NCI-H1092 treated with DMSO at 0.1 percent for 48 hours (cell line): ENCODE results near the gene ANKRD13D.
A peak's percentile ranks its signal among the peaks of the same experiment; 100 is the strongest.

Source experiments
- DNase-seq: peaks from one replicate; lab custom pipeline; 2025; lab: John Stamatoyannopoulos, UW

The ANKRD13D gene

GRCh38 chr11:67261946-67262681 lies 27.0 kb upstream of the ANKRD13D start:
- no peak for DNase-seq

DNA sequence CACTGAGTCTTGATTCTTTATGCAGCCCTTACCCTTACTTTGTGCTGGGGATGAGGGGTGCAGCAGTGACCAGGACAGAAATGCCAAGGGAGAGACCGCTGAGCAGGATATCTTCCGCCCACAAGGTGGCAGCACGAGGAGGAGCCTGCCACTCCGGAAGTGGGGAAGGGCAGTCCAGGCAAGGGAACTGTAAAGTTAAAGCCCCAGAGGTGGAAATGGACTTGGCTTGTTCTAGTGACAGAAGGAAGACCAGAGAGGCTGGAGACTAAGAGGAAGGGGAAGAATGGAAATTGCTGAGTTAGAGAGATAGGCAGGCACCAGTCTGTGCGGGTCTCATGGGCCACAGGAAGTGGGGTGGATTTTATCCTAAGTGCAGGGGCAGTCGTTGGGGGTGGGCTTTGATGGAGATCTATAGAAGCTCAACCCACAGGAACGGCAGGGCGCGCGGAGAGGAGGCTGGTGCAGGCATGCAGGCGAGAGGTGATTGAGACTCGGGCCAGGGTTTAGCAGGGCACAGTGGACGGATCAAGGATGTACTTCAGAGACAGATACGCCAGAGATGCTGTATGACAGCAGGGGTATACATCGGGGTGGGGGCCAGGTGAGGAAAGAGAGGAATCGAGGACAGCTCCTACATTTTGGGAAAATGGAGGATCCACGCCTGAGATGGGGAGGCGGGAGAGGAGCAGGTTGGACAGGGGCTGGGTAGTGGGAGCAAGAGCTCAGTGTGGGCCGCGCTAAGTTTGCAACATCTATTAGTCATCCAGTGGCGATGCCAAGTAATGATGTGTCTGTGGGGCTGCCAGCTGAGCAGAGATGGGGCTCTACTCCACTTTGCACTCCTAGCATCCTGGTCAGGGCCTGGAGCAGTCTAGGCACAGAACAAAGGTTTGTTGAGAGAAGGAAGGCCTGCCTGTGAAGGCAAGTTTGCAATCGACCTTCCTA lies 26.1 kb upstream of the ANKRD13D start:
- peak; percentile 76 for DNase-seq

GRCh38 chr11:67264260-67264659 lies 24.8 kb upstream of the ANKRD13D start:
- no peak for DNase-seq

GRCh38 chr11:67264877-67265632 lies 24.0 kb upstream of the ANKRD13D start:
- no peak for DNase-seq

DNA sequence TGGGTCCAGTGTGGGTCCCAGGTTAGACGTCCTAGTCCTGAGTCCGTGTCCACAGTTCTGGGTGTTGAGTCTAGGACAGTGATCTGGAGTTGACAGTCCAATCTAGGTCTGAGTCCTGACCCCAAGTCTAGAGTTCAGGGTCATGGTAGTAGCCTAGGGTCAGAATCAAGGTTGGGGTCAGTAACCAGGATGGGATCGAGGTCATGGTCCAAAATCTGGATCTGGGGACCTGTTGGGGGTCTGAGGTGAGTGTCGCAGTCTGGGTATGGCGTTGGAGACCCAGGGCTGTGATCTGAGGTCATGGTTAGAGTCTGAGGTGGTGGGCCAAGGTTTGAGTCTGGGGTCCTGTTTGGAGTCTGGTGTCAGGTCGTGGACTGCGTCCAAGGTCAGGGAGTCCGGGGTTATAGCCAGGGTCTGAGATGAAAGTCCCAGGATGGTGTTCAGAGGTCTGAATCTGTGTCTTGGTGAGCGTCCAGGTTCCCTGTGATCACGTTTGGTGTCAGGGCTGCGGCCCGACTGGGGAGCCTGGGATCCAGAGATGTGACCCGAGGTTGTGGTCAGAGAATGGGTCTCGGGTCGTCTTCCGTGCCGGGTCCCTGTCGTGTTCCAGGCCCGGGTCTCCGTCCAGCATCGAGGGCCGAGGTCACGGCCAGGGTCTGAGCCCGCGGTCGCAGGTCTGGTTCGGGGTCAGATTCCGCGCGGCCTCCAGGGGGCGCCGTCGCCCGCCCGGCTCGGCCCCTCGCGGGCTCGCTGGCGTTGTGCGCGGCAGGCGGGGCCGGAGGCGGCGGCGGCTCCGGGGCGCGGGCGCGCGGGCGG lies 23.3 kb upstream of the ANKRD13D start:
- peak; percentile 62 for DNase-seq

GRCh38 chr11:67266449-67267187 lies 22.5 kb upstream of the ANKRD13D start, which contains the start of gene GRK2:
Gene GRK2 (plus strand): TSS chr11:67266473. CDS start chr11:67266700, 227 bp downstream.
- peak; percentile 54 for DNase-seq

DNA sequence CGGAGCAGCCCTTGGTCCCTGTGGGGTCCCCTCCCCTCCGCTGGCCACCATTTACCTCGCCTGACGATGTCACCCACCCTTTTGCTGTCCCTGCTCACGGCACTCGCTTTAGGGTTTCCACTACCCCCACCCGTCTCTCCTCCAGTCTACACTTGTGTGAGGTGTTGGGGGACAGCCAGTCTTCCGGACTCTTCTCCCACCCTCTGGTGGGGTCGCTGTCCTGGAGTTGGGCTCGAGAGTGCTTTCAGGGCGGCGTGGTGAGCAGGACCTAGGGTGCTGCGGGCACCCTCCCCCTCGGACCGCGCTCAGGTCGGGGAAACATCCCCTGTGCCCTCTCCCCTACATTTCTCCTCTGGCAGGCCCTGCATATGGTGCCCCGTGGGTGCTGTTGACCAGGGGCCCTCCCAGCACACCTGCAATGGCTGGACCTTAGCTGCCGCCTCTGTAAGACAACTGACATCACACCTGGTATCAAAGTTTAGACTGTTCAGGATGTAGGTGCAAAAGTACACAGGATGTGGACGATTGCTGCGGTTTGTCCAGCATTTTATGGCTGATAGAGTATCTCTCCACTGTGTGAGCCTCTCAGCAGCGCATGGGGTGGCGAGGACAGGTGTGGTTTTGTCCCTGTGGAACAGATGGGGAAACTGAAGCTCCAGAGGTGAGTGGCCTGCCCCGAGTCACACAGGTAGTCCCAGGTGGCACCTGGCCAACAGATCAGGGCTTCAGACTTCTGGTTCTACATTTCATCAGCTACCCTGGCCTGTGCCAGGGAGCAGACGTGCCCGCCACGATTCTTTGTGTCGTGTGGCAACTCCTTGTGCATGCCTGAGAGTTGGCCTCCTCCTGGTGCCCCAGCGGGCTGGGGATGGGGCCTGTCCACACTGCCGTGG lies 21.7 kb upstream of the ANKRD13D start:
- no peak for DNase-seq

DNA sequence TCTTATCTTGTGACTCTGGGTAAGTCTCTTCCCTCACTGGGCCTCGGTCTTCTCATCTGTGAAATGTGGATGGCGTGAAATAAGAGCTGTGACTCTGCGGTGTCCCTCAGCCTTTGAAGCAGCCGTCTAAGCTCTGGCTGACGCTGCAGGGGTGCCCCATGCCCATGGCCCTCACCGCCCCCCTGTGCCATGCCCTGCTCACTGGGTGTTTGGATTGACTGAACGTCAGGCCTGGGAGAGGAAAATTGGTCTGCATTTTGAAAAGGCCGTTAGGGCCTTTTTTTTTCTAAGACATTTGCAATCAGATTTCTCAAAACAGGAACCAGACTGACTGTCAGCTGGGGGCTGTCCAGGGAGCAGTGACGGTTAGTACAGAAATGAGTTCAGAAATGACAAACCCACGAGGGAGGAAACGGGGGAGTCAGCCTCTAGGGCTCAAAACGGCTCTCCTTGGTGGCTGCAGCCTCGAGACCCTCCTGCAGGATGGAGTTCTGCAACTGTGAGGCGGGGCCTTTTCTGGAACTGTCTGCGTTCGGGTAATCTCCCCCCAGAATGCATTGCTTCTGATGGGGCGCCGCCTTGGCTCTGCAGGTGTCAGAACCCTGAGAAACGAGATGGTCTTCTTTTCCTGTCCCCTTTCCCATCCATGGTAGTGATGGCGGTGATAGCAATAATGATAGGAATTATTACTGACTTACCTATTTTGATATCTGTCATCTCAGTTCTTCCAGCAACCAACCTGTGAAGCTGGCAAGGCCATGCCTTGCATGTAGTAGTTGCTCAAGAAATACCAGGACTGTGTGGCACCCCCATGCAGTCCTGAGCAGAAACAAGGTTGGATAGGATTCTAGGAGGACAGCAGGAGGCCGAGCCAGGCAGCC lies 20.8 kb upstream of the ANKRD13D start:
- no peak for DNase-seq

DNA sequence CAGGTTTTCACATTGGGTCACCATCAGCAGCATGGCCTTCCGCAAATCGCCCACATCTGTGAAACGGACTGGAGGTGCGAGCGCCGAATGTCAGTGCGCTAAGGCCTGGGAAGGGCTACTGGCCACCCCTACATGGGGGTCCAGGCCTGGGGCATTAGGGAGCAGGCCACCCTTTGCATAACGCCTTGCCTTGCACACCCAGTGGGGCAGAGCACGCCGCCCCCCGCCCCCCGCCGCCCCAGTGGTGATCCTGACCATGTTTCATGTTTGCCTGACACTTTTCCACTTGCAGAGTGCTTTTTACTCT lies 20.2 kb upstream of the ANKRD13D start:
- no peak for DNase-seq

- no peak for DNase-seq
These were observed 19.5 kb upstream of the ANKRD13D start for GRCh38 chr11:67269401-67270255.

DNA sequence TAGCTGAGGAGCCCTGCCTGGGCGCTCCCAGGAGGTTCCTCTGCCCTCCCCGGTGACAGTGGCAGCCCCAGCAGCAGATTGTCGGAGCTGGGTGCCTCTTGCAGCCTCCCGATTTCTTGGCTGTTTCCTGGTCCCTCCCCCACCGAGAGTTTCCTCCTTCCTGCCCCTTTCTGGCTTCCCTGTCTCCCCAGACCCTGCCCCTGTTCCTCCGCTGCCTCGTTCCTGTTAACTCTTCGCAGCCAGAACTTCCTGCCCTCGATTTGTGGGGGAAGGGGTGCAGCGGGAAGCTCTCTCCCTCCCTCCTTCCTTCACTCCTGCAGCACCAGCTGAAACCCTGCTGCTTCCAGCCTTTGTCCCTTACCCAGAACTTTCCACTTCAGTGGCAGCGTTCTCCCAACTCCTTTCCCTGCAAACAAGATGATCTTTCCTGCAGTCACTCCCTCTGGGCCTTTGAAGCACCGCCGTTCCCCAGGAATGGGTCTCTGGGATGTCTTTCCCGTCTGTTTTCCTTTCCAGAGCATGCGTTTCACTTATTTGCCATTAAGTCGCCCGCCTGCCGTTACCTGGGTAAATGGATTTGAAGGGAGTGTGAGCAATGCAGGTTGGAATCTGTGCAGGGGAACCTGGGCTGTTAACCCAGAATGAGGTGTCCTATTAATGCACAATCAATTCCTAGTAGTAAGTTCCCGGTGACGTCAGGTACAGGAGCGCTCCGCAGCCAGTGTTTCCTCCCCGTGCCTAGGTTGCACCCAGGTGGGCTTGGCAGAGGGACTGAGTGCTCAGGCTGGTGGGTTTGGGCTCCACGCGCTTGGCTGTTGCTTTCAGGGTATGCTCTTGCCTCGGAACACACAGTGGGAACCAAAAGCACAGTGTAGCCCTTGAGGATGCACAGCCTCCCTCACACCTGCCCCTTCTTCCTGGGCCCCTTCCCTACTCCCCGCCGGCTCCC lies 18.6 kb upstream of the ANKRD13D start:
- DNase-seq: no peak

- DNase-seq: no peak
These were observed 17.9 kb upstream of the ANKRD13D start for GRCh38 chr11:67271205-67271540.

DNA sequence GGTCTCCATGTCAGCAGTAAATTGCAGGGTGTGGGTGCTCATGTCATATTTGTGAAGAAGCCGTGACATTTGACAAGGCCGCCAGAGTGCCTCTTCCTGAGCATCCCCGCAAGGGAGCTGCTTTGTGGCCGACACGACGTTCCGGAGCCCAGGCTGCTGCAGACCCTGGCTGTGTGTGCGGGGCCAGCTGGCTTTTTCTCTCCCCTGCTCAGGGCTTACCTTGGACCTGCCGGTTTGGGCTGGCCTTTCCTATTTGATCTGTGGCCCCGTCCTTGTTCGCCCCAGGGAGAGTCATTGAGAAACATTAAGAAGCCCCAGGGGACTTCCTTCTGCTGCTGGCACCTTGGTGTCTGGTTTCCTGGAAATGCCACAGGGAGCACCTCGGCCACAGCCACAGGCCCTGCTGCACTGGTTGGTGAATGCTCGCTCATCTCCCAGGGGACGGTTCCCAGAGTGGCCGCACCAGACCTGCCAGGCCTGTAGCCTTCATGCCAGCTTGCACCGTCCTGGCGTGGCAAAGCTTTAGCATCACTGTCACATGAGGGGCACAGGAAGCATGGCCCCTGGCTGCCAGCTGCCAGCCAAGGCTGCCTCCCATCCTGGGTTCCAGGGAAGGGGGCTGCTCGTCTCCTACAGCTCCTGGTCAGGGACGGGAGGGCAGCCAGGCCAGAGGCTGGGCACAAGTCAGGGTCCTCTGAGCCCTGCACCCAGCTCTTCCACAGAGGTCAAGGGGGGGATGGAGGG lies 17.4 kb upstream of the ANKRD13D start:
- DNase-seq: no peak

- DNase-seq: no peak
These were observed 16.5 kb upstream of the ANKRD13D start for GRCh38 chr11:67272327-67273259.
